PFSK-1 (cell line): ENCODE measurements around the gene TMEM125.

Experiments used
- FOXP2 ChIP-seq: optimal IDR thresholded peaks from 2 replicates; pipeline ENCODE3; 2011; ENCODE audit warnings: borderline replicate concordance, control low read depth, inconsistent platforms; ENCODE audit not compliant: insufficient read depth; ENCODE audit errors: extremely low read length, extremely low read depth
- POLR2AphosphoS5 ChIP-seq: IDR thresholded peaks from 2 replicates; pipeline ENCODE4 v1.6.1; 2012; ENCODE audit warnings: low read depth, mild to moderate bottlenecking, control low read depth, low read length, moderate library complexity
- REST ChIP-seq, 2 experiments: IDR thresholded peaks; 2 replicates each; pipeline versions ENCODE4 v1.6.1 to v1.8.0; 2011 to 2012; ENCODE audit warnings: low read depth in 2 of 2, low read length in 2 of 2, control low read depth in 1 of 2, inconsistent platforms in 1 of 2, mild to moderate bottlenecking in 1 of 2, moderate library complexity in 1 of 2; ENCODE audit not compliant: insufficient read depth in 1 of 2
- SIN3A ChIP-seq: IDR thresholded peaks from 2 replicates; pipeline ENCODE4 v1.6.1; 2012; ENCODE audit warnings: mild to moderate bottlenecking, low read length, moderate library complexity, borderline replicate concordance; ENCODE audit not compliant: insufficient read depth
- TAF1 ChIP-seq: IDR thresholded peaks from 2 replicates; pipeline ENCODE4 v1.6.1; 2012; ENCODE audit warnings: low read length, control low read depth, borderline replicate concordance; ENCODE audit not compliant: insufficient read depth

TMEM125 gene

GRCh38 chr1:43293176-43293575, 23.4 kb downstream of the TMEM125 start:
- TF ChIP-seq POLR2AphosphoS5 = no peak
- no peak for TF ChIP-seq FOXP2
- TF ChIP-seq REST (IDR thresholded peaks at IDR 0.05; ENCODE audit: insufficient read depth in 1 of 2, low read depth in 2 of 2, low read length in 2 of 2) = no peak
- no peak for TF ChIP-seq SIN3A
- no peak for TF ChIP-seq TAF1

- TF ChIP-seq POLR2AphosphoS5 (no peak), TAF1 (no peak), SIN3A (no peak), REST (IDR thresholded peaks at IDR 0.05; ENCODE audit: insufficient read depth in 1 of 2, low read depth in 2 of 2, low read length in 2 of 2) (no peak)
These were observed 24.3 kb downstream of the TMEM125 start for GRCh38 chr1:43293896-43294760.

- no peak for TF ChIP-seq FOXP2
- TF ChIP-seq TAF1 = no peak
- no peak for TF ChIP-seq SIN3A
- TF ChIP-seq POLR2AphosphoS5 = no peak
- TF ChIP-seq REST (IDR thresholded peaks at IDR 0.05; ENCODE audit: insufficient read depth in 1 of 2, low read depth in 2 of 2, low read length in 2 of 2) = no peak
These were observed 25.0 kb downstream of the TMEM125 start for GRCh38 chr1:43294761-43295160.

- TF ChIP-seq SIN3A = no peak
- TF ChIP-seq REST (IDR thresholded peaks at IDR 0.05; ENCODE audit: insufficient read depth in 1 of 2, low read depth in 2 of 2, low read length in 2 of 2) = no peak
- TF ChIP-seq TAF1 = no peak
- TF ChIP-seq FOXP2 = no peak
- no peak for TF ChIP-seq POLR2AphosphoS5
These were observed 26.4 kb downstream of the TMEM125 start for GRCh38 chr1:43296207-43296606.
